T1000 (cell line): ENCODE results near the gene GID8.
"Not testable (repeated sequence)": the region's sequence is repeated elsewhere in the genome, so short reads cannot be mapped to it uniquely, and the experiment has no call there.

Experiments used
- DNase-seq: peaks from one replicate; lab custom pipeline; 2025; ENCODE audit warnings: mixed read lengths; lab: John Stamatoyannopoulos, UW

The GID8 gene

GRCh38 chr20:62958388-62959100 lies 20.6 kb downstream of the GID8 start:
- no peak for DNase-seq

- DNase-seq, result no peak
Measured at GRCh38 chr20:62959101-62959971, 21.4 kb downstream of the GID8 start.

GRCh38 chr20:62959998-62960436 lies 22.1 kb downstream of the GID8 start:
- no peak for DNase-seq

GRCh38 chr20:62960446-62961309 lies 22.7 kb downstream of the GID8 start:
- DNase-seq, result not testable (repeated sequence)

GRCh38 chr20:62961310-62961783 lies 23.4 kb downstream of the GID8 start:
- peak; percentile 77 for DNase-seq

GRCh38 chr20:62961799-62962198 lies 23.9 kb downstream of the GID8 start:
- no peak for DNase-seq

- DNase-seq, result no peak
Measured at GRCh38 chr20:62962221-62962879, 24.4 kb downstream of the GID8 start.

- no peak for DNase-seq
Measured at GRCh38 chr20:62962891-62963613, 25.1 kb downstream of the GID8 start.

GRCh38 chr20:62963614-62964397 lies 25.9 kb downstream of the GID8 start:
- no peak for DNase-seq

- DNase-seq, result no peak
Measured at GRCh38 chr20:62964700-62965099, 26.8 kb downstream of the GID8 start.

GRCh38 chr20:62965363-62965771 lies 27.4 kb downstream of the GID8 start:
- DNase-seq, result no peak

- no peak for DNase-seq
Measured at GRCh38 chr20:62966212-62967148, 28.5 kb downstream of the GID8 start.

GRCh38 chr20:62967149-62967501 lies 29.2 kb downstream of the GID8 start:
- no peak for DNase-seq

- DNase-seq, result no peak
Measured at GRCh38 chr20:62967628-62968351, 29.8 kb downstream of the GID8 start.

GRCh38 chr20:62968378-62969178 lies 30.6 kb downstream of the GID8 start:
- no peak for DNase-seq

- no peak for DNase-seq
Measured at GRCh38 chr20:62969179-62969760, 31.3 kb downstream of the GID8 start.

GRCh38 chr20:62969939-62970306 lies 32.0 kb downstream of the GID8 start:
- no peak for DNase-seq
